ENCODE results near the gene PHF12.

GRCh38 chr17:28955408-28955807 is 4.1 kb upstream of the PHF12 start:
- TF ChIP-seq, protein P1, sequence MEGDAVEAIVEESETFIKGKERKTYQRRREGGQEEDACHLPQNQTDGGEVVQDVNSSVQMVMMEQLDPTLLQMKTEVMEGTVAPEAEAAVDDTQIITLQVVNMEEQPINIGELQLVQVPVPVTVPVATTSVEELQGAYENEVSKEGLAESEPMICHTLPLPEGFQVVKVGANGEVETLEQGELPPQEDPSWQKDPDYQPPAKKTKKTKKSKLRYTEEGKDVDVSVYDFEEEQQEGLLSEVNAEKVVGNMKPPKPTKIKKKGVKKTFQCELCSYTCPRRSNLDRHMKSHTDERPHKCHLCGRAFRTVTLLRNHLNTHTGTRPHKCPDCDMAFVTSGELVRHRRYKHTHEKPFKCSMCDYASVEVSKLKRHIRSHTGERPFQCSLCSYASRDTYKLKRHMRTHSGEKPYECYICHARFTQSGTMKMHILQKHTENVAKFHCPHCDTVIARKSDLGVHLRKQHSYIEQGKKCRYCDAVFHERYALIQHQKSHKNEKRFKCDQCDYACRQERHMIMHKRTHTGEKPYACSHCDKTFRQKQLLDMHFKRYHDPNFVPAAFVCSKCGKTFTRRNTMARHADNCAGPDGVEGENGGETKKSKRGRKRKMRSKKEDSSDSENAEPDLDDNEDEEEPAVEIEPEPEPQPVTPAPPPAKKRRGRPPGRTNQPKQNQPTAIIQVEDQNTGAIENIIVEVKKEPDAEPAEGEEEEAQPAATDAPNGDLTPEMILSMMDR (conservative IDR thresholded peaks at IDR 0.05; ENCODE audit: low read depth, low read length), result no peak
- TF ChIP-seq MXI1 (IDR thresholded peaks at IDR 0.05; ENCODE audit: borderline replicate concordance, low read depth, low read length), result no peak
- no peak for TF ChIP-seq USF2 (IDR thresholded peaks at IDR 0.05; ENCODE audit: low read depth, low read length)
- TF ChIP-seq RAD21 (IDR thresholded peaks at IDR 0.05; ENCODE audit: low read length), result no peak
- TF ChIP-seq SMC3 (IDR thresholded peaks at IDR 0.05; ENCODE audit: low read depth, low read length), result no peak
- no peak for TF ChIP-seq BHLHE40 (IDR thresholded peaks at IDR 0.05; ENCODE audit: low read depth, low read length)
- no peak for TF ChIP-seq POLR2A (IDR thresholded peaks at IDR 0.05; ENCODE audit: low read depth, low read length)
- no peak for TF ChIP-seq RCOR1 (IDR thresholded peaks at IDR 0.05; ENCODE audit: insufficient replicate concordance, low read length)
- TF ChIP-seq MAFK (IDR thresholded peaks at IDR 0.05; ENCODE audit: low read depth, low read length), result no peak
- TF ChIP-seq FOS (IDR thresholded peaks at IDR 0.05; ENCODE audit: low read depth, low read length), result no peak
- TF ChIP-seq MAZ (IDR thresholded peaks at IDR 0.05; ENCODE audit: borderline replicate concordance, low read depth, low read length), result no peak
